Vagina (tissue), 2 donors: ENCODE data around the gene FAM168B. TPM values are rescaled to one million over a fixed set of nuclear protein-coding genes. Genes with fewer than 3 reads are reported as not detected.
"Not testable (repeated sequence)": the region's sequence is repeated elsewhere in the genome, so short reads cannot be mapped to it uniquely, and the experiment has no call there.

Experiments
- DNase-seq, 2 donors: peaks; one replicate each; pipeline ENCODE4 v3.0.0-alpha.2; 2017; ENCODE audit errors: extremely low spot score in 2 of 2
- H3K27ac ChIP-seq: fragments of 200-600 bp; sonication (generic); one replicate; pipeline ENCODE4 v1.5.1; 2019
- H3K27me3 ChIP-seq: fragments of 200-600 bp; sonication (generic); one replicate; pipeline ENCODE4 v1.5.1; 2019
- H3K36me3 ChIP-seq, 2 donors: fragments of 200-600 bp; sonication (generic); one replicate each; pipeline ENCODE4 v1.5.1; 2017 to 2019
- H3K4me1 ChIP-seq: fragments of 200-600 bp; sonication (generic); one replicate; pipeline ENCODE4 v1.5.1; 2019
- H3K4me3 ChIP-seq, 2 donors: fragments of 200-600 bp; sonication (generic); 1 replicate in 1 of 2; 2 replicates in 1 of 2; pipeline ENCODE4 v1.5.1; 2016 to 2019
- H3K9me3 ChIP-seq: fragments of 200-600 bp; sonication (generic); one replicate; pipeline ENCODE4 v1.5.1; 2019
- CTCF ChIP-seq, 3 experiments: fragments of 450-650 bp in 2 of 3; fragments of 200-600 bp in 1 of 3; sonication (generic) in 1 of 3; IDR thresholded peaks; one replicate each; pipeline ENCODE4 v1.5.1; 2017 to 2019; ENCODE audit warnings: antibody characterized with exemption in 3 of 3, mild to moderate bottlenecking in 2 of 3, moderate library complexity in 2 of 3
- POLR2A ChIP-seq, 2 donors: fragments of 450-650 bp; IDR thresholded peaks; one replicate each; pipeline ENCODE4 v1.6.1; 2017; ENCODE audit warnings: antibody characterized with exemption in 2 of 2, mild to moderate bottlenecking in 2 of 2, moderate library complexity in 2 of 2
- POLR2AphosphoS5 ChIP-seq, 2 donors: sonication (generic); formaldehyde crosslinking; IDR thresholded peaks; one replicate each; pipeline ENCODE4 v1.9.0; 2017; ENCODE audit warnings: antibody characterized with exemption in 2 of 2, mild to moderate bottlenecking in 2 of 2, low read depth in 1 of 2; ENCODE audit not compliant: insufficient read depth in 1 of 2
- intact Hi-C: fragments of 100-400 bp; cut with DNase I; formaldehyde crosslinking; loops from one replicate; pipeline ENCODE4 v1.15.1; 2023
- total RNA-seq: library from RNA; depleted of rRNA; stranded (reverse); fragments of >200 nt; gene quantifications from one replicate; pipeline ENCODE4 v1.2.3, GENCODE V29; 2016

The FAM168B gene
- total RNA-seq, 1 donor from 2014 or later, result 56.7 TPM

DNA sequence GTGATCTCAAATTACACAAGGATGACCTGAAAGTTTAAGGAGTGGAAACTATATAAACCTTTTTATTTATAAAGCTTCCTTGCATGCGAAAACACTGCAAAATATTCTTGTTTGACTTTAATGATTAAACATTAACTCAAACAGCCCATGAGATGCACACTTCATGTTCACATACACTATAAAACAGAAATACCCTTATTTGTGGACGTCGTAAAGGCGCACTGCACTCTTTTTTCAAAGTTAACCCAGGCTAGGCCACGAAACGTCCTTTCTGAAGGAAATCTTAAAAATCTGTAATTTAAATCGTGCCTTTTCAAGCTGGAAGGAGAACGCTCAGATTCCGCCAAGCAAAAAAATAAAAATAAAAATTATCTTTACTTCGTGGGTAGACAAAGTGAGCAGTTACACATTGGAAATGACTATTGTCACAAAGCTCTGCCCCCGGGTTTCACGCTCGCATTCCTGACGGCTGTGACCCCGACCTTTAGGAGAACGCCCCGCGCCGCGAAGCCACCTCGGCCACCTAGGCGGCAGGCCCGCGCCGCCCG lies 728 bp downstream of the FAM168B start:
- Histone ChIP-seq H3K9me3 (no peaks in the 10 kb centered on the region), H3K27ac (peak overlapping the region; percentile 94), H3K4me1 (peaks cover 25% of the 10 kb centered on the region), H3K4me3 (peak overlapping the region; percentile 80 to 100), H3K27me3 (no peaks in the 10 kb centered on the region), H3K36me3 (peaks cover 0 to 13% of the 10 kb centered on the region in 2 donors)
- TF ChIP-seq POLR2AphosphoS5 (IDR thresholded peaks at IDR 0.05; ENCODE audit: insufficient read depth in 1 of 2, low read depth in 1 of 2) (no peak), POLR2A (IDR thresholded peaks at IDR 0.05) (no peak), CTCF (IDR thresholded peaks at IDR 0.05) (no peak)
- intact Hi-C loops, result no loop called here
- no peak for DNase-seq

GRCh38 chr2:131085646-131086045 lies 7.6 kb downstream of the FAM168B start:
- H3K27ac ChIP-seq, result no peak overlapping the region
- H3K4me3 ChIP-seq, result no peak overlapping the region
- no peak for DNase-seq
- no peaks in the 10 kb centered on the region for H3K27me3 ChIP-seq
- H3K9me3 ChIP-seq, result no peaks in the 10 kb centered on the region
- H3K4me1 ChIP-seq, result peaks cover 31% of the 10 kb centered on the region
- TF ChIP-seq CTCF (IDR thresholded peaks at IDR 0.05), result no peak
- no peak for TF ChIP-seq POLR2A (IDR thresholded peaks at IDR 0.05)
- TF ChIP-seq POLR2AphosphoS5 (IDR thresholded peaks at IDR 0.05; ENCODE audit: insufficient read depth in 1 of 2, low read depth in 1 of 2), result no peak
- peaks cover 0 to 41% of the 10 kb centered on the region in 2 donors for H3K36me3 ChIP-seq
- intact Hi-C loops, result no loop called here

GRCh38 chr2:131081190-131081589 lies 12.1 kb downstream of the FAM168B start:
- no peak for DNase-seq
- TF ChIP-seq POLR2AphosphoS5 (IDR thresholded peaks at IDR 0.05; ENCODE audit: insufficient read depth in 1 of 2, low read depth in 1 of 2) (no peak), CTCF (IDR thresholded peaks at IDR 0.05) (no peak), POLR2A (IDR thresholded peaks at IDR 0.05) (no peak)
- peaks cover 36% of the 10 kb centered on the region for H3K4me1 ChIP-seq
- no peaks in the 10 kb centered on the region for H3K9me3 ChIP-seq
- intact Hi-C loops, result no loop called here
- no peaks in the 10 kb centered on the region for H3K27me3 ChIP-seq
- peaks cover 0 to 42% of the 10 kb centered on the region in 2 donors for H3K36me3 ChIP-seq
- no peak overlapping the region for H3K27ac ChIP-seq
- no peak overlapping the region for H3K4me3 ChIP-seq

DNA sequence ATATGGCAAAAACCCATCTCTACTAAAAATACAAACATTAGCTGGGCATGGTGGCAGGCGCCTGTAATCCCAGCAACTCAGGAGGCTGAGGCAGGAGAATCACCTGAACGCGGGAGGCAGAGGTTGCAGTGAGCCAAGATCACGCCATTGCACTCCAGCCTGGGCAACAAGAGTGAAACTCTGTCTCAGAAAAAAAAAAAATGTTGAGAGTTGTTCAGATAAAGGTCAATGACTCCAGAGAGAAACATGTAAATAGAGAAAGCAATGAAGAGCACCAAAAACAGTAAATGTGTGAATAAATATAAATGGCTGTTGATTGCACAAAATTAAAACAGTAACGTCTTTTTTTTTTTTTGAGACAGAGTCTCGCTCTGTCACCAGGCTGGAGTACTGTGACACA lies 13.3 kb downstream of the FAM168B start:
- H3K4me1 ChIP-seq, result peaks cover 23% of the 10 kb centered on the region
- DNase-seq, H3K27me3 ChIP-seq, H3K9me3 ChIP-seq, intact Hi-C loops, H3K27ac ChIP-seq, H3K4me3 ChIP-seq: not testable (repeated sequence)
- H3K36me3 ChIP-seq, result peaks cover 0 to 48% of the 10 kb centered on the region in 2 donors

DNA sequence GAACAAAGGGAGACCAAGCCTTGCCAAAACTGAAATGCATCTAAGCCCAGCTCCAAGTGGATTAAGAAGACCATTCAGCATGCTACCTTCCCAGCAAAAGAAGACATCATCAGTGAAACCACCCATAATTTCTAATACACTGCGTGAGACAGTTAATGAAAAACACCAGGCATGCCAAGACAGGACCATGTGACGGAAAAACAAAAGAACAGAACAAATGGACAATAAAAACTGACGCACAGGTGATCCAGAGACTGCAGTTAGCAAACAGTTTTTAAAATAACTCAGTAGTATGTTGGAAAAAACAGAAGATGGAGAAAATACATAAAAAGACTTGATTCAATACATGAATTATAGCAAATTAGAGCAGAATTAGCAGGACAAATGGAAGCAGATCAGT lies 15.3 kb downstream of the FAM168B start:
- no peaks in the 10 kb centered on the region for H3K27me3 ChIP-seq
- H3K36me3 ChIP-seq, result peaks cover 0 to 48% of the 10 kb centered on the region in 2 donors
- H3K4me1 ChIP-seq, result peaks cover 30% of the 10 kb centered on the region
- TF ChIP-seq POLR2A (IDR thresholded peaks at IDR 0.05), result no peak
- TF ChIP-seq CTCF (IDR thresholded peaks at IDR 0.05), result no peak
- TF ChIP-seq POLR2AphosphoS5 (IDR thresholded peaks at IDR 0.05; ENCODE audit: insufficient read depth in 1 of 2, low read depth in 1 of 2), result no peak
- no peak for DNase-seq
- no peak overlapping the region for H3K27ac ChIP-seq
- no peak overlapping the region for H3K4me3 ChIP-seq
- intact Hi-C loops, result no loop called here
- no peaks in the 10 kb centered on the region for H3K9me3 ChIP-seq
